KOPT-K1 (cell line): ENCODE measurements around the gene CRYGC.

ENCODE experiments used
- H3K27ac ChIP-seq: fragments of 200-600 bp; sonication (generic); 2 replicates; pipeline ENCODE4 v1.5.1; 2016; ENCODE audit warnings: antibody characterized with exemption, mild to moderate bottlenecking, low read depth, low read length; ENCODE audit not compliant: poor library complexity, severe bottlenecking
- H3K36me3 ChIP-seq: fragments of 200-600 bp; sonication (generic); 2 replicates; pipeline ENCODE4 v1.5.1; 2017; ENCODE audit warnings: antibody characterized with exemption, mild to moderate bottlenecking, low read length, moderate library complexity; ENCODE audit not compliant: insufficient read depth
- H3K9me3 ChIP-seq: fragments of 200-600 bp; sonication (generic); 2 replicates; pipeline ENCODE4 v1.5.1; 2017; ENCODE audit warnings: antibody characterized with exemption, low read length, mild to moderate bottlenecking; ENCODE audit not compliant: insufficient read depth, poor library complexity, severe bottlenecking

Gene CRYGC

DNA sequence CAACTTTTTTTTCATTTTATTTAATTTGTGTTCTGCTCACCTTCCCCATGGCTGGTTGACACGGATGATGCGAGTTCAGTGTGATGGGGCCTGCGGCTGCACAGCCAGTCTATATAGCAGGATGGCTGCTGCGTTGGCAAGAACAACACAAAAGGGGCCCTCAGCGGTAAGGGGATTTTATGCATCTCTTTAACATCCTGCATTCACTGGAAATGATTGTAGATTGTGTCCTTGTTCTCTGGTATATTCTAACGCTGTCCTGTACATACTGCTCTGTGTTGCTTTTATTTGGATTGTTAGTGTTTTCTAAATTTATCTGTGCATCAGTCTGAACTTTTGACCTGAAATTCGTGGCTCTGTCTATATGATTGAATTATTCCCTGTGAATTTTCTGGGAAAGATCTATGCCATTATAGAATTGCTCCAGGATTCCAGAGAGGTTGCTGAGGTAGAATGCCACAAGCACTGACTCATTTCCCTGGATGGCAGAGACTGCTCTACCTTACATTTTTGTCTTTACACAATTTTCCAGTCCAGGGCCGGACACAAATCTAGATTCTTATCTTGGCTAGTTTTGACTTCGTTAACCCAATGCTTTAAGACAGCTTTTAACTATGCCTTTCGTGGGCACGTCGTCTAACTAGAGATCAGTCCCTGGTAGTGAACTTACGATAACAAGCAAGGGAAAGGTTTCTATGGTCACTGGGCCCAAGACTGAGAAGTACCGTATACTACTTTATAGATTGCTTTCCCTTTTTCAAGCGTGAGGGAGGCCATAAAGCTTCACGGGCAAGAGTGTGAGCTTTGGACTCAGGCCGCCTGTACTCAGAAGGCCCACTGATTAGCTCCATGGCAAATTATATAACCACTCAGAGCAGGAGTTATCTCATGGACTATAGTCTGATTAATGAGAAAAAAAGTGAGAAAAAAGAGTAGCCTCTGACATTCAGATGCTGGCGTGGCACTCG lies at the start of gene CRYGC:
Gene CRYGC (minus strand): TSS at position 85 of the 968 bp plus-strand sequence. CDS start 36 bp downstream, at position 49.
- H3K36me3 ChIP-seq: no peaks in the 10 kb centered on the region
- H3K27ac ChIP-seq: no peak within 1 kb of the TSS
- H3K9me3 ChIP-seq: no peaks in the 10 kb centered on the region

DNA sequence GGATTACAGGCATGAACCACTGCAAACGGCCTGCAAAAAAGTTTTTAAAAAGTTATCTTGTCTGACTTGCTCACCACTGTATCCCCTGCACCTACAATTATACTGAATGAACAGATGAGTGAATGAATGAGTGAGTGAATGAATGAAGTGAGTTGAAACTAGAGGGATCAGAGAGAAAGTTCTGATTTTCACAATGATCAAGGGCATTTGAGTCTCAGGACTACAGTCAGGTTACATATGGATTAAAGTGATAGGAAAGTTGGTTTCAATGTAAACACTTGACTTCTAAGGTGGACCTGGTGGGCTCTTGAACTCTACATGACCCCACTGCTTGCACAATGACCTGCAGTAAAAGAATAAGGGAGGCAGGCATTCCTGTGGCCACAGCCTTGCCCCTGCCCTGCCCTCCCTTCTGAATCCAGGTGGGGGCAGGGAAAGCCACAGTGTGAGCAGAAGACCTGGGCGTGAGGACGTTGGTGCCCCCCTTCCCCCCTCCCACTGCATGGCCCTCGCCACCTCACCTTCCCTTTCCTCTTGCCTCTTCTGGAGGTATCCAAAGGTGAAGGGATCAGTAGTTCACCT lies 49.5 kb upstream of the CRYGC start:
- Histone ChIP-seq H3K27ac (no peak overlapping the region), H3K36me3 (no peaks in the 10 kb centered on the region), H3K9me3 (no peaks in the 10 kb centered on the region)

DNA sequence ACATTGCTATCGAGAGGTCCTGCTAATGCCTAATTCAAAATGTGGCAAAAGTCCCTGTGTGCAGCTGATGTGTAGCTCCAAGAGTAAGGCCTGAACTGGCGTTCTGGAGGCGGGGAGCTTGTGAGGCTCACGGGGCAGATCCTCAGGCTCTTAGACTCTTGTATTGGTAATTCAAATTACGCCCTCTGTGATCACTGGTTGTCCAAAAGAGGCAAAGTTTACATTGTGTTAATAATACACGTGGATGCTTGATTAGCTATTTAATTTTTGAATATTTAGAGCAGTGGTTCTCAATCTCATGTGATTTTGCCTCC lies 46.2 kb upstream of the CRYGC start:
- Histone ChIP-seq H3K36me3 (no peaks in the 10 kb centered on the region), H3K27ac (no peak overlapping the region), H3K9me3 (no peaks in the 10 kb centered on the region)

GRCh38 chr2:208175069-208175839 lies 45.6 kb upstream of the CRYGC start:
- H3K27ac ChIP-seq: no peak overlapping the region
- H3K9me3 ChIP-seq: no peaks in the 10 kb centered on the region
- no peaks in the 10 kb centered on the region for H3K36me3 ChIP-seq

- no peaks in the 10 kb centered on the region for H3K9me3 ChIP-seq
- H3K27ac ChIP-seq: no peak overlapping the region
These were observed 44.5 kb upstream of the CRYGC start for GRCh38 chr2:208174144-208174543.

DNA sequence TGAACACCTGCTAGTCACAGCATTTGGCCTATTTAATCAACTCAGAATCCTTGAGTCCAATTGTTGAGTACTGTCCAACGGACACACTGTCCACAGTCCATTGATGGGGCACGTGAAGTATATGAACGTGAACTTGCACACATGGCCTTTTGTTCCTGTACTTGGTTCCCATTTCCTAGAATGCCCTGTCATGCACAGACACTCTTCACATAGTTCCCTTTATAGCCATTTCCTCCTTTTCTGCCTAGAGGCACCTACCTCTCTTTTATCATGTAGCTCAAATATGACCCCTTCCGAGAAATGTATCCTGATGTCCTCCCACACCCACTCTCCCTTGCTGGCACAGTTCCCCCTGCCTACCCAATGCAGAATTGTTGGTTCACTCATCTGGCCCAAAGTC lies 42.5 kb upstream of the CRYGC start:
- Histone ChIP-seq H3K27ac (no peak overlapping the region), H3K36me3 (no peaks in the 10 kb centered on the region), H3K9me3 (no peaks in the 10 kb centered on the region)

More at GRCh38 chr2:208174144-208174543, 44.5 kb upstream of the CRYGC start:
- no peaks in the 10 kb centered on the region for H3K36me3 ChIP-seq

DNA sequence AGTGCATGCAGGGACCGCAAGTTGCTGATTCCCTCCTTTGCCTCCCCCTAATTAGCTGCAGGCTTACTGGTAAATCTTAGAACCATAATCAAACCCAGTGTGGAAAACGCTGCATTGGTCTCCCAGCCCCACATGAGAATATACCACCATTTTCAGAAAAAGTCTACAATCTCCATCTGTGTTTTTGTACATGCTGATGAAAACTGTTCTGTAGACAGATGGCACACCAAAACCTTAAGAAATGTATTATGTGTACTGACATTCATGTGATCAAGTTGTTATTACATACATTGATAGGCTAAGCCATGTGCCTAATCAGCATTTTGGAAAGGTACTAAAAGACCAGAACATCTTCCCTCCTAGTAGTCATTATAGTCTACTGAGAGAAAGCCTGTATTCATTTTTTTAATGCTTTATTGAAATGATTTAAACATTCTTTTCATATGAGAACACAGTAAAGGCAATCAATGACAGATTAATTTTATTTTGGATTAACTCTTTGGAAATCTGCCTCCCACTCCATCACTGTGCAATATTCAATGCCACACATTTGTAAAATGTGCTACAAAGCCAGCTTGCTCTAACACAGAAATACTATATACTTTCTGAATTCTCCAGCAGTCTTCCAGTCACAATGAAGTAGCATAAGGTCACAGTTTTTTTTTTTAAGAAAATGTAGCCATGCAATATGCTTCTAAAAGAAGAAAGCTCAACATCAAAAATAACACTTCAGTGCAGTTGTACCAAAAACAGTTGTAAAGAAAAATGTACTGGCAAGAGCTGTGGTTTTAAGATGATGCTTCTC lies 35.5 kb upstream of the CRYGC start:
- H3K27ac ChIP-seq: no peak overlapping the region

DNA sequence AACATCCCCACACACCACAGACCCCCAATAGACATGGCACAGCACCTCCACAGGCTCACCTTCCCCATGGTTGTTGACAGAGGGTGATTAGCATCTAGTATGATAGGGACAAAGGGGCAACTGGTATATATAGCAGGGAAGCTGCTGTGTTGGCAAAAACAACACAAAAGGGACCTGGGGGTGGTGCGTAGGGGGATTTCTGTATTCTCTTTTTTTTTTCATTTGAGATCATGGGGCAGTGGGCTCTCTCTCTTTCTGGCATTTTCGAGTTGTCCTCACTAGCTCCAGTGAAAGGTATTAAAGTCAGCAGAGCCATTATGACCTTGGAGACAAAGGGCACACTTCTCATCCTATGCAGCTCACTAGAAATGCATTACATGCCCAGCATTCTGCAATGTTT lies 33.9 kb upstream of the CRYGC start, which contains the start of gene CRYGA:
Gene CRYGA (minus strand): TSS at position 101 of the 400 bp plus-strand sequence. CDS start 33 bp downstream, at position 68.
- Histone ChIP-seq H3K27ac (no peak within 1 kb of the TSS), H3K9me3 (no peaks in the 10 kb centered on the region), H3K36me3 (no peaks in the 10 kb centered on the region)

More for the DNA sequence above, 35.5 kb upstream of the CRYGC start:
- H3K9me3 ChIP-seq: no peaks in the 10 kb centered on the region
- H3K36me3 ChIP-seq: no peaks in the 10 kb centered on the region

DNA sequence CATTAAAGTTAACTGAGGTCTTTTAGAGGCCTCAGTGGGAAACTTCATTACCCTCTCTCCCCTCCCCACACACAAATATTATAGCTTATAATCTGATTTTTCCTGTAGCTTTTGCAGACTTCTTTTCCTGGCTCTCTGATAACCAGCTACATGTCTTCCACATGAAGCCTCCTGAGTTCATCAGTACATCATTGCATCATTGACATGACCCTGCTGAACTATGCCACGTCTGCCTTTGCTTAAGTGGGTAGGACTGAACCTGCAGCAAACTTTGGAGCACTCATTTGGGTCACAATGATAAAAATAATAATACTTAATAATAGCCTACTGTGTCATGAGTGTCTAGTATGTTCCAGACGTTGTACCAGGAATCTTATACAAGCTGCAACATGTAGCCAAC lies 26.8 kb upstream of the CRYGC start:
- Histone ChIP-seq H3K36me3 (no peaks in the 10 kb centered on the region), H3K9me3 (peaks cover 11% of the 10 kb centered on the region), H3K27ac (no peak overlapping the region)

GRCh38 chr2:208153156-208153555 lies 23.5 kb upstream of the CRYGC start:
- H3K36me3 ChIP-seq: no peaks in the 10 kb centered on the region
- H3K9me3 ChIP-seq: peaks cover 18% of the 10 kb centered on the region
- no peak overlapping the region for H3K27ac ChIP-seq

GRCh38 chr2:208150956-208151355 lies 21.3 kb upstream of the CRYGC start:
- Histone ChIP-seq H3K9me3 (peaks cover 18% of the 10 kb centered on the region), H3K36me3 (no peaks in the 10 kb centered on the region), H3K27ac (no peak overlapping the region)

- Histone ChIP-seq H3K27ac (no peak overlapping the region), H3K9me3 (peaks cover 18% of the 10 kb centered on the region), H3K36me3 (no peaks in the 10 kb centered on the region)
These were observed 20.5 kb upstream of the CRYGC start for GRCh38 chr2:208150094-208150493.

DNA sequence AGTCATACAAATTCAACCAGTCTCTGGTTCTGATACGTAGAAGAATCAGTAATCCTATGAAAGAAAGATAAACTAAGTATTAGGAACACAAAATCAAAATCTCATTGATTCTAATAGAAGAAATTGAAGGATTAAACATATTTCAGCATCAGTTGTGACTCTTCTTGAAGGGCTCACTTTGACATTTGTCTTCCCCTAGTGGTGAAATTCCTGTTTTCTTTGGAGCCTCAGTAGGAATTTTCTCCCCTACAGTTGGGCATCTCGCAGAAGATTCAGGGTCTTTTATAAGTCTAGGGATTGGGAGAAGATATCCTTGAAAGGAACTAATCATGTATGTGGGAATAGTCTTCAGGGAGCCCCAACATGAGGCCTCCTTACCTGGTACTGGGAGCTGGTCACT lies 19.2 kb upstream of the CRYGC start:
- Histone ChIP-seq H3K9me3 (peaks cover 18% of the 10 kb centered on the region), H3K27ac (no peak overlapping the region), H3K36me3 (no peaks in the 10 kb centered on the region)

DNA sequence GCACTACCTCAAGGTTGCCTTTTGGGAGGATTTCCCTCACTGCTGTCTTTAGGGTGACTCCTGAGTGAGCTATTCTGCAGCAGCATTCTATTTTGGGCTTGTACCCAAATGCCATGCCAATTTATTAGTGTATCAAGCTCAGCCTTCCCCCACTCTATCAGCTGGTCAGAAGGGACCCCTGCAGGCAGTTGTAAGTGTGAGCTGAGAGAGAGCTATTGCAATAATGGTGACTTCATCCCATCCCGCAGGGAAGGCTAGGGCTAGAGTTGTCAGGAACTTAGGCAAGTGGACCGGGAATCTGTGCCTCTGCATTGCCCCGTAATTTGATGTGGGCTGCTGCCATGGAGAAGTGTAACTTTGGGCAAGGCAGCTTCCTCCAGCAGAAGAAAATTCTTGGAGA lies 18.1 kb upstream of the CRYGC start:
- Histone ChIP-seq H3K27ac (no peak overlapping the region), H3K9me3 (peaks cover 14% of the 10 kb centered on the region), H3K36me3 (no peaks in the 10 kb centered on the region)
